Right atrium auricular region (tissue), 2 donors: ENCODE data around the gene SORBS1. TPM values are rescaled to one million over a fixed set of nuclear protein-coding genes. Genes with fewer than 3 reads are reported as not detected.

Experiments
- DNase-seq: peaks from one replicate; pipeline ENCODE4 v3.0.0-alpha.2; 2019; ENCODE audit warnings: low spot score
- H3K27ac ChIP-seq, 2 donors: fragments of 200-600 bp; sonication (generic); 1 replicate in 1 of 2; 2 replicates in 1 of 2; pipeline ENCODE4 v1.5.1; 2016 to 2019
- H3K27me3 ChIP-seq, 2 donors: fragments of 200-600 bp; sonication (generic); one replicate each; pipeline versions ENCODE4 v1.5.1 to v1.6.0; 2017 to 2019
- H3K36me3 ChIP-seq: fragments of 200-600 bp; sonication (generic); one replicate; pipeline ENCODE4 v1.5.1; 2016
- H3K4me1 ChIP-seq, 2 donors: fragments of 200-600 bp; sonication (generic); one replicate each; pipeline versions ENCODE4 v1.5.1 to v1.6.0; 2017 to 2019
- H3K4me3 ChIP-seq, 2 donors: fragments of 200-600 bp; sonication (generic); 1 replicate in 1 of 2; 2 replicates in 1 of 2; pipeline ENCODE4 v1.5.1; 2017 to 2019; ENCODE audit warnings: mild to moderate bottlenecking in 1 of 2, moderate library complexity in 1 of 2
- H3K9me3 ChIP-seq, 2 donors: fragments of 200-600 bp; sonication (generic); one replicate each; pipeline ENCODE4 v1.5.1; 2019
- CTCF ChIP-seq, 2 donors: fragments of 200-600 bp; sonication (generic); IDR thresholded peaks; one replicate each; pipeline ENCODE4 v1.5.1; 2019; ENCODE audit warnings: antibody characterized with exemption in 2 of 2
- total RNA-seq, 2 donors: library from RNA; depleted of rRNA; stranded (reverse); fragments of >200 nt; gene quantifications; one replicate each; pipeline ENCODE4 v1.1.0, GENCODE V29; 2016

The SORBS1 gene
- total RNA-seq, 2 donors from 2014 or later = 742 to 815 TPM

DNA sequence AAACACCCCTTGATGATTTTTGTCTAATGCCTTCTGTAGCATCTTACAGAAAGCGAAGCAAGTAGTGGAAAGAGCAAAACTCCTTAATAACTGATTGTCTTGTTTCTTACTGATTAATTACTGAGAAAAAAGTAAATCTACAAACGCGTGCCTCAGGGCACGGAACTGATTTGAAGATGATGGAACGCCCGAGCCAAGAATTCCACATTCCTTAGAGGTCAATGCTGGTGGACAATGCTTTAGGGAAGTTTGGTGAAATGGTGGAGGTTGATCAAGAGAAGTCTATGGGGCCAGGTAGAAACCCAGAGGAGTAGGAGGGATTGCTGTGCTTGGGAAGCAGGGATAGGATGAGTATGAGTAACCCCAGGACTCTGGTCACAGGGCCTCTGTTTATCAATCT lies 5.0 kb upstream of the SORBS1 start:
- no peak for DNase-seq
- no peak overlapping the region for H3K27ac ChIP-seq
- H3K27me3 ChIP-seq = no peaks in the 10 kb centered on the region
- H3K36me3 ChIP-seq = no peaks in the 10 kb centered on the region
- no peak for TF ChIP-seq CTCF (IDR thresholded peaks at IDR 0.05)
- peaks cover 0 to 10% of the 10 kb centered on the region in 2 donors for H3K4me1 ChIP-seq
- H3K4me3 ChIP-seq = no peak overlapping the region
- H3K9me3 ChIP-seq = no peaks in the 10 kb centered on the region

GRCh38 chr10:95565336-95565735 lies 4.2 kb upstream of the SORBS1 start:
- no peak for TF ChIP-seq CTCF (IDR thresholded peaks at IDR 0.05)
- Histone ChIP-seq H3K36me3 (peaks cover under 1% of the 10 kb centered on the region), H3K27ac (no peak overlapping the region), H3K27me3 (no peaks in the 10 kb centered on the region), H3K4me3 (no peak overlapping the region), H3K4me1 (peaks cover 0 to 11% of the 10 kb centered on the region in 2 donors), H3K9me3 (no peaks in the 10 kb centered on the region)
- no peak for DNase-seq

DNA sequence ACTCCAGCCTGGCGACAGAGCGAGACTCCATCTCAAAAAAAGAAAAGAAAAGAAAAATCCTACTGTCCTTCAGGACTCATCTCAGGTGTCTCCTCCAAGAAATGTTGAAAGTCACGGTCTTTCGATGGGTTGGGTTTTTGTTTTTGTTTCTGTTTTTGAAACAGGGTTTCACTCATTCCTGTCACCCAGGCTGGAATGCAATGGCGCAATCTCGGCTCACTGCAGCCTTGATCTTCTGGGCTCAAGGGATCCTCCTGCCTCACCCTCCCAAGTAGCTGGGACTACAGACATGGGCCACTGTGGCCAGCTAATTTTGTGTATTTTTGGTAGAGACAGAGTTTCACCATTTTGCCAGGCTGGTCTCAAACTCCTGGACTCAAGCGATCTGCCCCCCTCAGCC lies 3.1 kb upstream of the SORBS1 start:
- TF ChIP-seq CTCF (IDR thresholded peaks at IDR 0.05) = no peak
- H3K27me3 ChIP-seq = no peaks in the 10 kb centered on the region
- peaks cover 5% of the 10 kb centered on the region for H3K36me3 ChIP-seq
- no peak overlapping the region for H3K27ac ChIP-seq
- peaks cover 0 to 21% of the 10 kb centered on the region in 2 donors for H3K4me1 ChIP-seq
- H3K9me3 ChIP-seq = no peaks in the 10 kb centered on the region
- DNase-seq = no peak
- H3K4me3 ChIP-seq = no peak overlapping the region

GRCh38 chr10:95562341-95562965 lies 1.3 kb upstream of the SORBS1 start:
- TF ChIP-seq CTCF (IDR thresholded peaks at IDR 0.05) = no peak
- peaks cover 0 to 39% of the 10 kb centered on the region in 2 donors for H3K4me1 ChIP-seq
- peak overlapping the region; percentile 76 to 91 for H3K27ac ChIP-seq
- no peak for DNase-seq
- no peaks in the 10 kb centered on the region for H3K9me3 ChIP-seq
- peaks cover 5% of the 10 kb centered on the region for H3K36me3 ChIP-seq
- H3K4me3 ChIP-seq = no peak overlapping the region
- H3K27me3 ChIP-seq = no peaks in the 10 kb centered on the region

- peaks cover 5% of the 10 kb centered on the region for H3K36me3 ChIP-seq
- no peak for TF ChIP-seq CTCF (IDR thresholded peaks at IDR 0.05)
Measured at GRCh38 chr10:95561864-95562177, 650 bp upstream of the SORBS1 start.

More at GRCh38 chr10:95561864-95562177, 650 bp upstream of the SORBS1 start:
- no peak for DNase-seq
- Histone ChIP-seq H3K27me3 (no peaks in the 10 kb centered on the region), H3K4me1 (peaks cover 0 to 42% of the 10 kb centered on the region in 2 donors), H3K4me3 (peak overlapping the region in 1 of 2 donors; percentile 71), H3K27ac (peak overlapping the region; percentile 76 to 91), H3K9me3 (no peaks in the 10 kb centered on the region)
